ENCODE data around the gene ZSWIM1. TPM values are rescaled to one million over a fixed set of nuclear protein-coding genes. Genes with fewer than 3 reads are reported as not detected.

The ZSWIM1 gene
- total and polyA plus RNA-seq, 2 of the 13 experiments (the other 11 are each of a cell fraction or from before 2014, with no cell fraction given), result 9.5 to 11.7 TPM

- TF ChIP-seq STAT6 (CRISPR knock-in tag; IDR thresholded peaks at IDR 0.05; ENCODE audit: borderline replicate concordance) (0 out of 2 replicates have a peak, but pooled peaks have one; percentile 35), ZNF556 (CRISPR knock-in tag; IDR thresholded peaks at IDR 0.05; ENCODE audit: borderline replicate concordance) (no peak), ATF7 (IDR thresholded peaks at IDR 0.05) (no peak), ATF7 (CRISPR knock-in tag; IDR thresholded peaks at IDR 0.05) (no peak; the same call in 1 of the 2 replicates), TFDP1 (CRISPR knock-in tag; IDR thresholded peaks at IDR 0.05; ENCODE audit: borderline replicate concordance) (peak; percentile 90), ZNF343 (CRISPR knock-in tag; IDR thresholded peaks at IDR 0.05) (no peak; the same call in 1 of the 2 replicates), MIER3 (CRISPR knock-in tag; IDR thresholded peaks at IDR 0.05; ENCODE audit: borderline replicate concordance) (peak; percentile 88; the same call in 1 of the 2 replicates), ZNF20 (CRISPR knock-in tag; IDR thresholded peaks at IDR 0.05) (peak; percentile 71; the same call in 1 of the 2 replicates), MATR3 (CRISPR knock-in tag; IDR thresholded peaks at IDR 0.05) (no peak), ZHX1 (CRISPR knock-in tag; IDR thresholded peaks at IDR 0.05; ENCODE audit: low read depth) (peak; percentile 39; the same call in 1 of the 2 replicates), ATF6 (CRISPR knock-in tag; conservative IDR thresholded peaks at IDR 0.05) (0 out of 2 replicates have a peak, but pooled peaks have one; percentile 28), TAF1 (CRISPR knock-in tag; IDR thresholded peaks at IDR 0.05) (peak; percentile 81; the same call in 1 of the 2 replicates), GZF1 (CRISPR knock-in tag; IDR thresholded peaks at IDR 0.05) (no peak), AKAP8 (CRISPR knock-in tag; IDR thresholded peaks at IDR 0.05) (no peak), ZNF510 (CRISPR knock-in tag; IDR thresholded peaks at IDR 0.05; ENCODE audit: low read depth) (no peak), RFX3 (CRISPR knock-in tag; IDR thresholded peaks at IDR 0.05) (no peak), ZNF891 (CRISPR knock-in tag; IDR thresholded peaks at IDR 0.05) (no peak), ZNF678 (CRISPR knock-in tag; IDR thresholded peaks at IDR 0.05) (no peak), FLYWCH1 (CRISPR knock-in tag; IDR thresholded peaks at IDR 0.05) (0 out of 2 replicates have a peak, but pooled peaks have one; percentile 77), NR1H2 (CRISPR knock-in tag; IDR thresholded peaks at IDR 0.05; ENCODE audit: borderline replicate concordance, low read depth) (0 out of 2 replicates have a peak, but pooled peaks have one; percentile 16), JDP2 (CRISPR knock-in tag; IDR thresholded peaks at IDR 0.05; ENCODE audit: borderline replicate concordance) (no peak; the same call in 1 of the 2 replicates)
Observed at GRCh38 chr20:45890077-45890984, 9.3 kb downstream of the ZSWIM1 start (continued).
